ENCODE measurements around the gene FAM216A.
"Not testable (repeated sequence)": the region's sequence is repeated elsewhere in the genome, so short reads cannot be mapped to it uniquely, and the experiment has no call there.

Gene FAM216A

DNA sequence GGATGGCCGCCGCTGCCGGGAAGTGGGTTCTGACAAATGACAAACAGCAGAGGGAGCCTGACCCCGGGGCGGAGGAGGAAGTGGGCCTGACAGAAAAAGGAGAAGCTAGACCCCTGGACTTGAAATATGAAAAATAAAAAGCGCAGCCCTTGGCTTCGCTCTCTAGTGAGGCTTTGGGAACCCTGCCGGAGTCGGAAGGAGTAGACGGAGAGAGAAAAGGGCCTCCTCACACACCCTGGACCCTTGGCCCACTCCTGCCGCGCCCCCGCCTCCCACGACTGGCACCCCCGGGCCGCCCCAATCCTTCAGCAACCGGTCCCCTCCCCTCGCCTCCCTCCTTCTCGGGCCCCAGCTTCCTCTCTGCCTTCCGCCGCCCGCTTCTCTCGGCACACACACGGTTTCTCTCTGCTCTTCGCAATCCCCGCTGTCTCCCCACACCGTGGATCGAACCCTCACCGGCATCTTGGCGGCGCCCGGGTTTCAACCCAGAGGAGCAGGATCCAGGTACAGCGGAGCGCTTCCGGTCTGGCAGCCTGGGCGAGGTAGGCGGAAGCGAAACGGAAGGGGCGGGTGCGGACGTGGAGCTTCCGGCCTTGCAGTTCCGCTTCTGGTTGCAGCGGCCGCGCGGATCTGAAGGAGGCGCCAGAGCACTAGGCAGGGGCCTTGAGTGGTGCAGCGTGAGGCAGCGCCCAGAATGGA lies 18.7 kb upstream of the FAM216A start, which contains the start of gene ARPC3:
TSS of gene ARPC3 (minus strand) at position 539 of the 699 bp plus-strand sequence. CDS start at position 462, 77 bp downstream.
- peak within 1 kb of the TSS; percentile 99 for H3K9ac ChIP-seq (ENCODE audit: low read length)
- DNase-seq (ENCODE audit: low read depth): peak; percentile 98
- peaks cover 26% of the 10 kb centered on the region for H3K36me3 ChIP-seq (ENCODE audit: control insufficient read depth, insufficient read depth, low read length, severe bottlenecking)
- H3K4me3 ChIP-seq (ENCODE audit: low read length): peak within 1 kb of the TSS; percentile 99
- peaks cover 8% of the 10 kb centered on the region for H3K4me1 ChIP-seq (ENCODE audit: control insufficient read depth, insufficient read depth, low read length)
- no peaks in the 10 kb centered on the region for H3K27me3 ChIP-seq (replicated peaks; ENCODE audit: control insufficient read depth, insufficient read depth, low read length)
- H3K9me3 ChIP-seq (ENCODE audit: control insufficient read depth, low read length): no peaks in the 10 kb centered on the region

DNA sequence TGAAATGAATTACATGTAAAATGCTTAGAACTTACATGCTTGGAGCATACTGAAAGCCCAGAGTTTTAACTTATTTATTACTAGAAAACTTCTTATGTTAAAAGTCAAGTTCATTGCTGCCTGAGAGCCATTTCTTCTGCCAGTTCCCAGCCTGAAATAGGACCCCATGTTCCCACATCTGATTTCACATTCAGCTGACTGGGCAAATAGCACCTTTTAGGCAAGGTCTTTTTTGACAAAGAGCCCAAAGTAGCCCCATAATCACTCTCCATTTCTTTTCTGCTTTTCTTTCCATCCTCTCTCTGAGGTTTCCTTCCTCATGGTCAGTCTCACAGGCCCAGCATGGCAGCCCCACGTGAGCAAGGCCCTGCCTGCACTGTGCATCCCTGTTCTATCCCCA lies 17.4 kb upstream of the FAM216A start:
- DNase-seq (ENCODE audit: low read depth): no peak
- no peaks in the 10 kb centered on the region for H3K27me3 ChIP-seq (replicated peaks; ENCODE audit: control insufficient read depth, insufficient read depth, low read length)
- peaks cover 26% of the 10 kb centered on the region for H3K36me3 ChIP-seq (ENCODE audit: control insufficient read depth, insufficient read depth, low read length, severe bottlenecking)
- peaks cover 4% of the 10 kb centered on the region for H3K4me1 ChIP-seq (ENCODE audit: control insufficient read depth, insufficient read depth, low read length)
- H3K9ac ChIP-seq (ENCODE audit: low read length): peak overlapping the region; percentile 99
- H3K4me3 ChIP-seq (ENCODE audit: low read length): no peak overlapping the region
- no peaks in the 10 kb centered on the region for H3K9me3 ChIP-seq (ENCODE audit: control insufficient read depth, low read length)

DNA sequence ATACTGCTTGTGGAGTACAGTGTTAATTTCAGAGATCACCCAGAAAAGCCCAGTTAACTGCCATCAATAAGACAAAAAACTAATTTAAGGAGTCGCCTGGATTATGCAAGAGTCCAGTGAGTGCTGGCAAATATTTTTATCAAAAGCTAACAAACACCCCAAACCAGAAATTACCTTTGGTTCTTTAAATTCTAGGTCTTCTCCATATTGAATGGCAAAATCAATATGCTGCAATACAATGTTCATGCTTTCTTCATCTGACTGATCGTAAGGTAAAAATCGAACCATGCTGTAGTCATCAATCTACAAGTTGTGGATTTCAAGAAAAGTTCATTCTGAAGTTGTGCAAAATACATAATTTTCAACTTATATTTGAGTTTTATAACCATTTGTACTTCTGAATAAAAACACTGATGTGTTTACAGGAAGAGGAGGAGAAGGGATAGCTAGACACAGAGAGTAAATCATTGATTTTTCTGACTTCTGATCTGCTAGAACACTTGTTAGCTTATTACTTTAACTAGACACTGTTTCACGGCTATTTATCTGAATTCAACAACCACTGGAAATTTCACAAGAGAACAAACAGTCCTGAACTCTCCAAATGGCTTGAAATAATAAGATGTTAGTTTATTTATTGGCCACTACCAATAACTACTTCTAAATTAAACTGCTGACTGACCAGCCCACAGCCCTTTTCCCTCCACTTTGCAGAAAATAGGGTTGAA lies 14.9 kb upstream of the FAM216A start:
- peaks cover 4% of the 10 kb centered on the region for H3K4me1 ChIP-seq (ENCODE audit: control insufficient read depth, insufficient read depth, low read length)
- H3K4me3 ChIP-seq (ENCODE audit: low read length): no peak overlapping the region
- no peaks in the 10 kb centered on the region for H3K9me3 ChIP-seq (ENCODE audit: control insufficient read depth, low read length)
- DNase-seq (ENCODE audit: low read depth): no peak
- no peak overlapping the region for H3K9ac ChIP-seq (ENCODE audit: low read length)
- no peaks in the 10 kb centered on the region for H3K27me3 ChIP-seq (replicated peaks; ENCODE audit: control insufficient read depth, insufficient read depth, low read length)
- H3K36me3 ChIP-seq (ENCODE audit: control insufficient read depth, insufficient read depth, low read length, severe bottlenecking): peaks cover 23% of the 10 kb centered on the region

DNA sequence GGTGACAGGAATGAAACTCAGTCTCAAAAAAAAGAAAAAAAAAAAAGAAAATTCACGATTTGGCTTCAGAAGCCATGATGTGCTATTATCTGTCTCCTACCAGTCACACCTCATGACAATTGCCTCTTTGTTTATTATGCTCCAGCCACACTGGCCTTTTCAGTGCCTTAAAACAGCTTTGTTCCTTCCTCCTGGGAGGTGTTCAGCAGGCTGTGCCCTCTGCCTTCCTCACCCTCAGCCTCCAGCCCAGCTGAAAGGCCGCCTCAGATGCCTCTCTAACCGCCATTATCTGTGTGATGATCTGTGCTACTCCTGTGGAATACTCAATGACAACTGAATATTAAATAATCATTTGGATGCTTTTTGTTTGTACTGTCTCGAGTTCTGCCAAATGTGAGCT lies 9.9 kb upstream of the FAM216A start:
- no peaks in the 10 kb centered on the region for H3K4me1 ChIP-seq (ENCODE audit: control insufficient read depth, insufficient read depth, low read length)
- H3K4me3 ChIP-seq (ENCODE audit: low read length): no peak overlapping the region
- H3K36me3 ChIP-seq (ENCODE audit: control insufficient read depth, insufficient read depth, low read length, severe bottlenecking): peaks cover 35% of the 10 kb centered on the region
- DNase-seq (ENCODE audit: low read depth): no peak
- no peak overlapping the region for H3K9ac ChIP-seq (ENCODE audit: low read length)
- H3K9me3 ChIP-seq (ENCODE audit: control insufficient read depth, low read length): no peaks in the 10 kb centered on the region
- no peaks in the 10 kb centered on the region for H3K27me3 ChIP-seq (replicated peaks; ENCODE audit: control insufficient read depth, insufficient read depth, low read length)

DNA sequence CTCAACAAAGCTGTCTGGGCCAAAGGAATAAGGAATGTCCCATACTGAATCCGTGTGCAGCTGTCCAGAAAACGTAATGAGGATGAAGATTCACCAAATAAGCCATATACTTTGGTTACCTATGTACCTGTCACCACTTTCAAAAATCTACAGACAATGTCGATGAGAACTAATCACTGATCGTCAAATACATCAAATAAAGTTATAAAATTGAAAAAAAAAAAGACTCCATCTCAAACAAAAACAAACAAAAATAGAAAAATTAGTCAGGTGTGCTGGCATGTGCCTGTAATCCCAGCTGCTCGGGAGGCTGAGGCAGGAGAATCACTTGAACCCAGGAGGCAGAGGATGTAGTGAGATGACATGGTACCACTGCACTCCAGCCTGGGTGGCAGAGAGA lies 7.5 kb upstream of the FAM216A start:
- DNase-seq (ENCODE audit: low read depth); H3K4me1 ChIP-seq (ENCODE audit: control insufficient read depth, insufficient read depth, low read length); H3K4me3 ChIP-seq (ENCODE audit: low read length); H3K27me3 ChIP-seq (replicated peaks; ENCODE audit: control insufficient read depth, insufficient read depth, low read length); H3K9ac ChIP-seq (ENCODE audit: low read length); H3K9me3 ChIP-seq (ENCODE audit: control insufficient read depth, low read length): not testable (repeated sequence)
- peaks cover 35% of the 10 kb centered on the region for H3K36me3 ChIP-seq (ENCODE audit: control insufficient read depth, insufficient read depth, low read length, severe bottlenecking)

DNA sequence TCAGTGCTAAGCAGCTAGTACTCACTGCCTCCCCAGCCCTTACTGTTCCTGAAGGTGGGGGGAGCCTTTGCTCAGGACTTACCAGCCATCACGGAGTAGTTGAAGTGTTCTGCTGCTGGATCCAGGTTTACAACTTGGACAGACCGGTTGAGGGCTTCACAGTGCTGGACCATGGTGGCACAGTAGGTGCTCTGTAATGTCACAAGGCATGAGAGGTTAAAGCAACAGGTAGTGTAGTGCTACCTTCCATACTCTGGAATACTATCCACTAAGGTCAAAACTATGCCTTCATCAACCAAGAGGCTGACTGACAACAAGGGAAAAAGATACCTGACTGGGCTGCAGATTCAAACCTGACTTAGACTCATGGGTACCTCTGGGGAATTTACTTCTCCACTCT lies 3.6 kb upstream of the FAM216A start:
- Histone ChIP-seq H3K4me3 (ENCODE audit: low read length) (no peak overlapping the region), H3K9me3 (ENCODE audit: control insufficient read depth, low read length) (no peaks in the 10 kb centered on the region), H3K27me3 (replicated peaks; ENCODE audit: control insufficient read depth, insufficient read depth, low read length) (no peaks in the 10 kb centered on the region), H3K9ac (ENCODE audit: low read length) (no peak overlapping the region), H3K36me3 (ENCODE audit: control insufficient read depth, insufficient read depth, low read length, severe bottlenecking) (peaks cover 25% of the 10 kb centered on the region), H3K4me1 (ENCODE audit: control insufficient read depth, insufficient read depth, low read length) (peaks cover 13% of the 10 kb centered on the region)
- DNase-seq (ENCODE audit: low read depth): no peak

DNA sequence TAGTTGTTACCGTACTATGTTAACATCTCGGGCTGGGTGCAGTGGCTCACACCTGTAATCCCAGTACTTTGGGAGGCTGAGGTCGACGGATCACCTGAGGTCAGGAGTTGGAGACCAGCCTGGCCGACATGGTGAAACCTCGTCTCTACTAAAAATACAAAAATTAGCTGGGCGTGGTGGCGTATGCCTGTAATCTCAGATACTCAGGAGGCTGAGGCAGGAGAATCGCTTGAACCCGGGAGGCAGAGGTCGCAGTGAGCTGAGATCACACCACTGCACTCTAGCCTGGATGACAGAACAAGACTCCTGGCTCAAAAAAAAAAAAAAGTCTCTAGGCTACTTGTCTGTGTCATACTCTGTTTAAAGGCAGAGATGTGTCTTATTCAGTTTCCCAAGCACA lies 2.9 kb upstream of the FAM216A start:
- not testable (repeated sequence) for DNase-seq (ENCODE audit: low read depth); H3K4me3 ChIP-seq (ENCODE audit: low read length); H3K27me3 ChIP-seq (replicated peaks; ENCODE audit: control insufficient read depth, insufficient read depth, low read length); H3K9ac ChIP-seq (ENCODE audit: low read length); H3K9me3 ChIP-seq (ENCODE audit: control insufficient read depth, low read length)
- Histone ChIP-seq H3K36me3 (ENCODE audit: control insufficient read depth, insufficient read depth, low read length, severe bottlenecking) (peaks cover 21% of the 10 kb centered on the region), H3K4me1 (ENCODE audit: control insufficient read depth, insufficient read depth, low read length) (peaks cover 13% of the 10 kb centered on the region)

DNA sequence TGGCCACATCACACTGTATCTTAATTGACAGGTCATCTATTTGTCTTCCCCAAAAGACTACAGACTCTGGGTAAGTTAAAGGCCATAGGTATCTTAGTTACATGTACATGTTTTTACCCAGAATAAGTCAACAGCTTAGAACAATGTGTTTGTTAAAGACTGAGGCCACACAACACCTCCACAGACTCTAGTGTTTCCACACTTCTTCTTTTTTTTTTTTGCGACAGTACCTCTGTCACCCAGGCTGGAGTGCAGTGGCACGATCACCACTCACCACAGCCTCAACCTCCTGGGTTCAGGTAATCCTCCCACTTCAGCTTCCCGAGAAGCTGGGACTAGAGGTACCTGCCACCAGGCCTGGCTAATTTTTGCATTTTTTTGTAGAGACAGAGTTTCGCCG lies 1.9 kb upstream of the FAM216A start:
- Histone ChIP-seq H3K36me3 (ENCODE audit: control insufficient read depth, insufficient read depth, low read length, severe bottlenecking) (peaks cover 18% of the 10 kb centered on the region), H3K4me1 (ENCODE audit: control insufficient read depth, insufficient read depth, low read length) (peaks cover 13% of the 10 kb centered on the region), H3K4me3 (ENCODE audit: low read length) (peak overlapping the region; percentile 96), H3K9me3 (ENCODE audit: control insufficient read depth, low read length) (no peaks in the 10 kb centered on the region), H3K27me3 (replicated peaks; ENCODE audit: control insufficient read depth, insufficient read depth, low read length) (no peaks in the 10 kb centered on the region), H3K9ac (ENCODE audit: low read length) (peak overlapping the region; percentile 94)
- no peak for DNase-seq (ENCODE audit: low read depth)

DNA sequence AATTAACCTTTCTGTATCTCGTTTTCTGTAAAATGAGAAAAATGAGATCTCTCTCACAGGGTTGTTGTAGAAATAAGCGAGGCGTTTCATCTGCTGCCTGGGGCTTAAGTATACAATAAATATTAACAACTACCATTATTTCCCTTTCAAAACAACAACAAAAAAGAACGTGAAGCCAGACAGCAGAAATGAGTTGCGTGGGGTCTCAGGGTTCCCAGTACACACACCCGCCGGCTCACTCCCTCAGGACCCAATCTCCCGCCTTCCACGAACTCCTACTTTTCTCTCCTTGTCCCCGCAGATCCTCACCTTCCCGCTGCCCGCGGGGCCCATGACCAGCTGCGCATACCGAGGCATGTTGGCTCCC lies 815 bp upstream of the FAM216A start:
- Histone ChIP-seq H3K9ac (ENCODE audit: low read length) (peak overlapping the region; percentile 94), H3K36me3 (ENCODE audit: control insufficient read depth, insufficient read depth, low read length, severe bottlenecking) (peaks cover 15% of the 10 kb centered on the region), H3K4me3 (ENCODE audit: low read length) (peak overlapping the region; percentile 96), H3K9me3 (ENCODE audit: control insufficient read depth, low read length) (no peaks in the 10 kb centered on the region), H3K4me1 (ENCODE audit: control insufficient read depth, insufficient read depth, low read length) (peaks cover 13% of the 10 kb centered on the region), H3K27me3 (replicated peaks; ENCODE audit: control insufficient read depth, insufficient read depth, low read length) (no peaks in the 10 kb centered on the region)
- DNase-seq (ENCODE audit: low read depth): no peak

DNA sequence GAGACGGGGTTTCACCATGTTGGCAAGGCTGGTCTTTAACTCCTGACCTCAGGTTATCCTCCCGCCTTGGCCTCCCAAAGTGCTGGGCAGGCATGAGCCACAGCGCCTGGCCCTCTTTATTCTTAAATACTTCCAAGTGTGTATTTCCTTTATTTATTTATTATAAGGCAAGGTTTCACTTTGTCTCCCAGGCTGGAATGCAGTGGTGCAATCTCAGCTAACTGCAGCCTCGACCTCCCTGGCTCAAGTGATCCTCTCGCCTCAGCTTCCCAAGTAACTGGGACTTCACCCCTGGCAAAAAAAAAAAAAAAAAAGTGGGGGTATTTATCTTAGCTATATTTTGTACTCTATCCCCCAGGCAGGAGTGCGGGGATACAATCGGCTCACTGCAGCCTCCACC lies 6.8 kb downstream of the FAM216A start:
- Histone ChIP-seq H3K4me3 (ENCODE audit: low read length) (no peak overlapping the region), H3K9me3 (ENCODE audit: control insufficient read depth, low read length) (no peaks in the 10 kb centered on the region), H3K27me3 (replicated peaks; ENCODE audit: control insufficient read depth, insufficient read depth, low read length) (no peaks in the 10 kb centered on the region), H3K9ac (ENCODE audit: low read length) (no peak overlapping the region), H3K4me1 (ENCODE audit: control insufficient read depth, insufficient read depth, low read length) (no peaks in the 10 kb centered on the region), H3K36me3 (ENCODE audit: control insufficient read depth, insufficient read depth, low read length, severe bottlenecking) (peaks cover 1% of the 10 kb centered on the region)
- peak; percentile 21 for DNase-seq (ENCODE audit: low read depth)

DNA sequence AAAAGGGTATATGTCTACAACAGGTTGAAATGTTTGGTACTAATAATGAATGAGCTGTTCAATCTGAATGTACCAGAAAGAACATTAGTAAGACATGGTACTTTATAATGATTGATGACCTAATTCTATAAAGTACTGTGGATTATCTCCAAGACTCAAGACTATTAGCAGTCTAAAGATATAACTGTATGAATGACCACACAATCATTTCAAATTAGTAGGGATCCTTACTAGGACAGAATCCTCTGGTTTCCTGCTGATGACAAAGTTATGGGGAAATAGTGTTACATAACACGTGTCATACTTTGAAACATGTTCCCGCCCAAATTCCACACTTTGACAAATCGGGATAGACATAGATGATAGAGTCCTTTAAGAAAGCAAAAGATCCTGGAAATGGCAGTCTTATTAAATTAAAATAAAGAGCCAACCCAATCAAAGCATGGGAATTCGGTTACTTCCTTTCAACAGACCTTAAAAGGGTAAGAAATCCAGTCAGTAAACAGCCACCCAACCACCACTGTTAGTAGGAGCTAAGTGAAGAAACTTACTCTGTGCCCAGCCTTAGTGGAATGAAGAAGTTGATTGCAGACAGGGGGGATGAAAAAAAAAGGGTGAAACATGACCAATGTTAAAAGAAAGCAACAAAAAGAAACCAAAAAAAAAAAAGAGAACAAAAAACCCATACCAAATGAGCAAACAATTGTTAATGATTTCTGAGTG lies 30.5 kb downstream of the FAM216A start:
- Histone ChIP-seq H3K4me3 (ENCODE audit: low read length) (peak overlapping the region; percentile 10), H3K36me3 (ENCODE audit: control insufficient read depth, insufficient read depth, low read length, severe bottlenecking) (peaks cover 26% of the 10 kb centered on the region), H3K9me3 (ENCODE audit: control insufficient read depth, low read length) (no peaks in the 10 kb centered on the region), H3K4me1 (ENCODE audit: control insufficient read depth, insufficient read depth, low read length) (peaks cover 34% of the 10 kb centered on the region), H3K9ac (ENCODE audit: low read length) (no peak overlapping the region), H3K27me3 (replicated peaks; ENCODE audit: control insufficient read depth, insufficient read depth, low read length) (no peaks in the 10 kb centered on the region)
- DNase-seq (ENCODE audit: low read depth): peak; percentile 21
